Germinal center (tissue), 1 donor: ENCODE results near the gene HNRNPA3.
"Not testable (repeated sequence)": the region's sequence is repeated elsewhere in the genome, so short reads cannot be mapped to it uniquely, and the experiment has no call there.

ENCODE experiments used
- DNase-seq: peaks from one replicate; pipeline ENCODE4 v3.0.0; 2012; ENCODE audit warnings: mixed read lengths, low spot score

The HNRNPA3 gene

GRCh38 chr2:177234267-177234666 is 21.7 kb downstream of the HNRNPA3 start:
- DNase-seq, result no peak

- DNase-seq, result no peak
Observed at GRCh38 chr2:177235855-177236437, 23.4 kb downstream of the HNRNPA3 start.

GRCh38 chr2:177237932-177238331 is 25.3 kb downstream of the HNRNPA3 start:
- DNase-seq, result no peak

- no peak for DNase-seq
Observed at GRCh38 chr2:177239053-177239452, 26.5 kb downstream of the HNRNPA3 start.

GRCh38 chr2:177239932-177240630 is 27.5 kb downstream of the HNRNPA3 start:
- peak; percentile 41 for DNase-seq

- no peak for DNase-seq
Observed at GRCh38 chr2:177241711-177242120, 29.1 kb downstream of the HNRNPA3 start.

GRCh38 chr2:177242121-177242987 is 29.8 kb downstream of the HNRNPA3 start:
- DNase-seq, result no peak

GRCh38 chr2:177243073-177243472 is 30.5 kb downstream of the HNRNPA3 start:
- DNase-seq, result no peak

- no peak for DNase-seq
Observed at GRCh38 chr2:177243476-177243875, 30.9 kb downstream of the HNRNPA3 start.

GRCh38 chr2:177244244-177244771 is 31.7 kb downstream of the HNRNPA3 start:
- DNase-seq, result no peak

- DNase-seq, result no peak
Observed at GRCh38 chr2:177245010-177245422, 32.4 kb downstream of the HNRNPA3 start.

- no peak for DNase-seq
Observed at GRCh38 chr2:177246000-177246399, 33.4 kb downstream of the HNRNPA3 start.

- not testable (repeated sequence) for DNase-seq
Observed at GRCh38 chr2:177246523-177247030, 34.0 kb downstream of the HNRNPA3 start.

GRCh38 chr2:177247693-177248262 is 35.2 kb downstream of the HNRNPA3 start:
- DNase-seq, result no peak

GRCh38 chr2:177249038-177249437 is 36.4 kb downstream of the HNRNPA3 start:
- DNase-seq, result no peak

- DNase-seq, result no peak
Observed at GRCh38 chr2:177250461-177250860, 37.9 kb downstream of the HNRNPA3 start.

GRCh38 chr2:177251165-177251542 is 38.6 kb downstream of the HNRNPA3 start:
- no peak for DNase-seq

- no peak for DNase-seq
Observed at GRCh38 chr2:177252808-177253531, 40.4 kb downstream of the HNRNPA3 start.

- DNase-seq, result no peak
Observed at GRCh38 chr2:177253704-177254103, 41.1 kb downstream of the HNRNPA3 start.

- DNase-seq, result no peak
Observed at GRCh38 chr2:177254433-177255226, 42.0 kb downstream of the HNRNPA3 start.

- DNase-seq, result no peak
Observed at GRCh38 chr2:177255227-177255601, 42.6 kb downstream of the HNRNPA3 start.
